Stomach (tissue), 4 donors: Measurements from ENCODE around the gene BIRC7.

Experiments
- CTCF ChIP-seq, 7 experiments: fragments of 450-650 bp in 4 of 7; fragments of 200-600 bp in 3 of 7; sonication (generic) in 3 of 7; IDR thresholded peaks; one replicate each; pipeline ENCODE4 v1.5.1; 2016 to 2019; ENCODE audit warnings: antibody characterized with exemption in 7 of 7, control low read depth in 2 of 7, mild to moderate bottlenecking in 1 of 7
- EP300 ChIP-seq: sonication (generic); formaldehyde crosslinking; IDR thresholded peaks from one replicate; pipeline ENCODE4 v1.6.1; 2017; ENCODE audit warnings: antibody characterized with exemption
- POLR2A ChIP-seq, 4 donors: fragments of 450-650 bp; IDR thresholded peaks; one replicate each; pipeline ENCODE4 v1.6.1; 2016; ENCODE audit warnings: antibody characterized with exemption in 4 of 4, control low read depth in 2 of 4, mild to moderate bottlenecking in 1 of 4, moderate library complexity in 1 of 4

DNA sequence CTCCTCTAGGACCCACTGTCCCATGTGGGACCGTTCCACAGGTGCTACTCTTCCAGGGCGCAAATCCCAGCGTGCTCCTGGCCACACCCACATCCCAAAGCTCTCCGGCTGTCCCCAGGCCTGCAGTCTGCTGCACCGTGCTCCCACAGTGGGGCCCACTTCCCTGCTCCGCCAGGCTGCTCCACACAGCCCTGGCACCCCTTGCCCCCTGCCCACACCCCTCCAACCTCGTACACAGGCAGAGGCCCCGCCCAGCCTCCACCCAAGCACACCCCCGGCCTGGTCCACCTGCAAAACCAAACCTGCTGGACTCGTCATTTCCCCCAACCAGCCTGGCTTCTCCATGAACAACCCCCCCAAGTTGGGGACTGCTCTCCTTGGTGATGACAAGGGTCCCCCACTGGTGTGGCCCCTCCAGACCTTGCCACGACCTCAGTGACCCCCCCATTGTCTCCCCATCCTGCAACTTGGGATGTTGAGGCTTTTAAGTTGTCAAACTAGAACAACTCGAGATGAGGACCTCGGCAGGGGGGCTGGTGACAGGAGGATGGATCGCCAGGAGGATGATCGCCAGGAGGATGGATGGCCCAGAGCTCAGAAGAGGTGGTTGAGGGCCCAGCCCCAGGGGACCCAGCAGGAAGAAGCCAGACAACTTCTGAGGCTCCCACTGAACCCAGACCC lies 46.9 kb upstream of the BIRC7 start:
- TF ChIP-seq CTCF (IDR thresholded peaks at IDR 0.05) (no peak), POLR2A (IDR thresholded peaks at IDR 0.05) (no peak), EP300 (no peak)
